Activated CD4-positive, alpha-beta memory T cell treated with anti-CD3 and anti-CD28 coated beads, Interleukin-2, amount 10 ng/mL, durations not matched to agents 7 days and 5 days (primary cell): ENCODE measurements around the gene LMAN1. TPM values are rescaled to one million over a fixed set of nuclear protein-coding genes. Genes with fewer than 3 reads are reported as not detected.

Source experiments
- CTCF ChIA-PET: fragments of 350-600 bp; sonication (Branson Sonifier 250); formaldehyde crosslinking; loops from one replicate; lab custom pipeline; 2021; ENCODE audit warnings: antibody characterized with exemption, inconsistent platforms; lab: Charles Lee
- POLR2A ChIA-PET: fragments of 350-600 bp; sonication (Branson Sonifier 250); formaldehyde crosslinking; loops from one replicate; lab custom pipeline; 2021; ENCODE audit warnings: antibody characterized with exemption; lab: Charles Lee
- DNase-seq: peaks from one replicate; pipeline ENCODE4 v3.0.0-alpha.2; 2020
- H3K27ac Mint-ChIP-seq: one replicate; pipeline ENCODE4 v1.8.0; 2021; ENCODE audit warnings: mild to moderate bottlenecking, mixed read lengths
- H3K27me3 Mint-ChIP-seq: one replicate; pipeline ENCODE4 v1.8.0; 2021; ENCODE audit warnings: mixed read lengths
- H3K36me3 Mint-ChIP-seq: one replicate; pipeline ENCODE4 v1.8.0; 2021; ENCODE audit warnings: low read depth, mixed read lengths
- H3K4me1 Mint-ChIP-seq: one replicate; pipeline ENCODE4 v1.8.0; 2021; ENCODE audit warnings: mixed read lengths
- H3K4me3 Mint-ChIP-seq: one replicate; pipeline ENCODE4 v1.8.0; 2021; ENCODE audit warnings: mild to moderate bottlenecking, mixed read lengths
- H3K9me3 Mint-ChIP-seq: one replicate; pipeline ENCODE4 v1.8.0; 2021; ENCODE audit warnings: mixed read lengths
- total RNA-seq, 2 experiments: library from RNA; stranded (reverse); gene quantifications; one replicate each; pipeline ENCODE4 v1.2.3, GENCODE V29; 2021

LMAN1 gene, protein sequence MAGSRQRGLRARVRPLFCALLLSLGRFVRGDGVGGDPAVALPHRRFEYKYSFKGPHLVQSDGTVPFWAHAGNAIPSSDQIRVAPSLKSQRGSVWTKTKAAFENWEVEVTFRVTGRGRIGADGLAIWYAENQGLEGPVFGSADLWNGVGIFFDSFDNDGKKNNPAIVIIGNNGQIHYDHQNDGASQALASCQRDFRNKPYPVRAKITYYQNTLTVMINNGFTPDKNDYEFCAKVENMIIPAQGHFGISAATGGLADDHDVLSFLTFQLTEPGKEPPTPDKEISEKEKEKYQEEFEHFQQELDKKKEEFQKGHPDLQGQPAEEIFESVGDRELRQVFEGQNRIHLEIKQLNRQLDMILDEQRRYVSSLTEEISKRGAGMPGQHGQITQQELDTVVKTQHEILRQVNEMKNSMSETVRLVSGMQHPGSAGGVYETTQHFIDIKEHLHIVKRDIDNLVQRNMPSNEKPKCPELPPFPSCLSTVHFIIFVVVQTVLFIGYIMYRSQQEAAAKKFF
- total RNA-seq: 100 to 1,000 TPM; 102 to 104 TPM

DNA sequence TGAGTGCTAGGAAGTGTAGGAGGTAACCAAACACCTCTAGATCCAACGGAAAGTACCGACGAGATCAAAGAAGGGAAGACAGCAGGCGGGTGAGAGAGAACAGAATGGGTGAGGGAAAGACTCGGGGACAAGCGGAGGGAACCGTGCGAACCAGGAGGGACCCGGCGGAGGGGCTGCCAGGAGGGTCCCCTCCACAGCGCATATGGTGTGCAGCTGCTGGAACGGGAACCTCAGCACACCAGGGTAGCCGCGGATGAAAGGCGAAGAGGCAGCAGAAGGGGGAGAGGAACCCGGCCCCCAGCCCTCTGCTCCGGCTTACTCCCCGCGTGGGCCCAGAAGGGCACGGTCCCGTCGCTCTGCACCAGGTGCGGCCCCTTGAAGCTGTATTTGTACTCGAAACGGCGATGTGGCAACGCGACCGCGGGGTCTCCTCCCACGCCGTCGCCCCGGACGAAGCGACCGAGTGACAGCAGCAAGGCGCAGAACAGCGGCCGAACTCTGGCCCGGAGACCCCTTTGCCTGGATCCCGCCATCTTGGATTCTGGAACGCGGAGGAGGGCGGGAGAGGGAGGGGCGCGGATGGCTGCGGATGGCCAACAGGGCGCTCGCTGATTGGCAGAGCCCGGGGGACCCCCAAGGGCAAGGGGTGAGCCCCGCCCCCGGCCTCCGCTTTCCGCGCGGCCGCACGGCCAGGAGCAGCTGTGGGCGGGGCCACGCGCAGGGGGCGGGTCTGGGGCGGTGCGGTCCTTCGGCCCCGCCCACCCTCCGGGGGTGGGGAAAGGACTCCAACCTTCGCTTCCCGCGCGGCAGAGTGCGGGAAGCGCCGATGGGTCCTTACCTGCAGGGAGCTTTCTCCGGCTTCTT lies at the start of gene LMAN1:
TSS of gene LMAN1 (minus strand) at position 554 of the 864 bp plus-strand sequence. CDS start at position 533, 21 bp downstream.
- Mint-ChIP-seq H3K27ac (peak within 1 kb of the TSS; percentile 91), H3K27me3 (no peaks in the 10 kb centered on the region), H3K4me1 (peaks cover 35% of the 10 kb centered on the region), H3K36me3 (peaks cover 23% of the 10 kb centered on the region), H3K9me3 (no peaks in the 10 kb centered on the region), H3K4me3 (peak within 1 kb of the TSS; percentile 93)
- ChIA-PET POLR2A (interaction anchor here (0.8 to 1.9 kb wide), 9 partner anchors 11 to 542 kb away, joined by 3 to 13 read pairs (median 3); no protein-coding TSS in a partner anchor), CTCF (interaction anchor here (1.2 to 3.5 kb wide), 2 partner anchors 44 to 51 kb away, joined by 4 to 10 read pairs; no protein-coding TSS in a partner anchor)
- DNase-seq: peak; percentile 94

DNA sequence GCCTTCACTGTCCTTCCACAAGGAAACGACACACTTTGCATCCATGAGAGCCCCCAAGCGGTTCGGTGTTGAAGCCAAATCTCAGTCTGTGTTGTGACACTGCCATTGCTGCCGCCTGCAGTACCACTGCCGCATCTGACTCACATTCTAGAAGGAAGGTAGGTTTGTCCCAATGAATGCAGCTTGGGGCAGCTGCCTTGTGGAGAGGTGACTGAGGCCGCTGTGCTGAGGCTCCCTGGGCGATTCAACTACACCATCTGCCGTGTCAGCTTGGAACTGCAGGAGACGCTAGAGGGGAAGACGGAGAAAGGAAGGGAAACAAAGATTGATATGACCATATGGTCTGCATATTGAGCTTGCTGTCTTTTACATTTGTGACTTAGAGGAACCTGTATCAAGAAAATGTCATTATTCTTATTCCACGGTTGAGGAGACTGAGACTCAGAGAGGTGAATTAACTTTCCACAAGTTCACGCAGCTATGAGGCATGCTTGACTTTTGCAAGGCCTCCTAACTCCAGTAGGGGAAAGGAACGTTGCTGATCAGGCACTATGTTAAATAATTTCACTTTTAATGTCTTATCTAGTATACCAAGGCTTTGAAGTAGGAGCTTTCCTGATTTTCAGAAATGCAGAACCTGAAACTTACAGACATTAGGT lies 43.5 kb upstream of the LMAN1 start:
- POLR2A ChIA-PET: interaction anchor here (0.7 to 2.3 kb wide), 7 partner anchors 16 to 95 kb away, joined by 3 to 7 read pairs (median 3); partner anchors contain the start of gene LMAN1
- peak; percentile 75 for DNase-seq
- Mint-ChIP-seq H3K4me3 (no peak overlapping the region), H3K9me3 (no peaks in the 10 kb centered on the region), H3K27me3 (peaks cover 5% of the 10 kb centered on the region), H3K27ac (no peak overlapping the region), H3K36me3 (no peaks in the 10 kb centered on the region), H3K4me1 (no peaks in the 10 kb centered on the region)
- CTCF ChIA-PET: interaction anchor here (0.7 to 4.3 kb wide), 34 partner anchors 9 to 622 kb away, joined by 3 to 127 read pairs (median 3); partner anchors contain the start of genes CCBE1, CPLX4 and LMAN1

DNA sequence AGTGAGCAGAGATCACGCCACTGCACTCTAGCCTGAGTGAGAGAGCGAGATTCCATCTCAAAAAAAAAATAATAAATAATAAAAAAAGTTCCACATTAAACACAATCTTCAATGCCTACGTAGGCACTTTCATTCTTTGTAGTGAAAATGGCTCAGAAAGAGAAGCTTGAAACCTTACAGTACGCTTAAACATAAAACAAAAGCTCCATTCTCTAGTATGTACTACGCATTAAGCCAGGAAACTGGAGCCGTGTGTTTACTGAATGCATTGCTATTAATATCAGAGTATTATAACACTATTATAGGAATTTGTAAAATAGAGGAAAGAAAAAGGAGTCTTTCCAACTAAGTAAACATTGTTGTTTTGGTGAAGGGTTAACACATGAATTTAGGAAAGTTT lies 41.3 kb upstream of the LMAN1 start:
- H3K4me3 Mint-ChIP-seq: no peak overlapping the region
- ChIA-PET POLR2A (no interaction called here), CTCF (interaction anchor here (4.1 to 4.3 kb wide), 2 partner anchors 92 to 151 kb away, joined by 58 to 127 read pairs; no protein-coding TSS in a partner anchor)
- peaks cover 8% of the 10 kb centered on the region for H3K4me1 Mint-ChIP-seq
- no peaks in the 10 kb centered on the region for H3K36me3 Mint-ChIP-seq
- no peaks in the 10 kb centered on the region for H3K9me3 Mint-ChIP-seq
- DNase-seq: no peak
- peaks cover 9% of the 10 kb centered on the region for H3K27me3 Mint-ChIP-seq
- H3K27ac Mint-ChIP-seq: no peak overlapping the region

DNA sequence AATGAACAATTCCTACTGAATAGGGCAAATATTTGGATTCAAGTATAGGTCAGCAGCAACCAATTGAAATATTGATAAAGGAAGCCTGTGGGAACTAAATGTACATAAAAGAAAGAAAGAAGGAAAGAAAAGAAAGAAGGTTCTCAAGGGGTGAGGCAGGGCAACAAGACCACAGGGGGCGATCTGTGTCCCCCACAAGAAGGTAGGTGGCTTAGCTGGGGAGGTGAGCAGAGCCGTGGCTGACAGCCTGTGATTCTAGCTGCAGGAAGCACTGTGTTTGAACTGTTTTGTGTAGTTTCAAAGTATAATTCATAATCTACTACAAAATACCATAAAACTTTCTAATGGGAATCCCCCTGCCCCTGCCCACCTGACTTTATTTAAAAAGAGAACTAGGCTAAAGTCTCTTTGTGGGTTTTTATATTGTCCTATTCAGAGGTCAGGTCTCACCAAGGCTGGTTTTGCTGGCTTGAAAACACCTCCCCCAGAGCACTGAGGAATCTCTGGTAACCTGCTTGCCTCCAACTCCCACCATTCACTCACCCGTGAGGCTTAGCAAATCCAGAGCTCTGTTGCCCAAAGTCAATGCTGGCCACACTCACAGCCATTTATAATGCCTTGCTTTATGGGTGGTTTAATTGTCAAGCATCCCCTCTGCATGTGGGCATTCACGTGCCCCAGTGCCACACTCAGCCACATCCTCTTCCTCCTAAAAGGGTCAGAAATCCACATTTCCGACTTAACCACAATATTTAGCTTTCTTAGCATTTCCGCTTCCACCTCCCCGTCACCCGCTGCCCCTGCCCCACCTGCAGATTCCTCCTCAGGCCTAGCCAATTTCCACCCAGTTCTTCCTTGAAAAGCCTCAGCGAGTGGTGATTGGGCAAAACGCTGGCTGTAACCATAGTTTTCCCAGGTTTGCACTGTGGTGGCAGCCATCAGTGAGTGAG lies 36.4 kb upstream of the LMAN1 start:
- Mint-ChIP-seq H3K27me3 (peaks cover 26% of the 10 kb centered on the region), H3K4me1 (peaks cover 11% of the 10 kb centered on the region), H3K36me3 (no peaks in the 10 kb centered on the region), H3K27ac (no peak overlapping the region), H3K4me3 (no peak overlapping the region), H3K9me3 (no peaks in the 10 kb centered on the region)
- ChIA-PET CTCF (interaction anchor here (0.9 to 1.4 kb wide), 2 partner anchors 87 to 146 kb away, joined by 3 to 4 read pairs; no protein-coding TSS in a partner anchor), POLR2A (no interaction called here)
- peak; percentile 18 for DNase-seq

DNA sequence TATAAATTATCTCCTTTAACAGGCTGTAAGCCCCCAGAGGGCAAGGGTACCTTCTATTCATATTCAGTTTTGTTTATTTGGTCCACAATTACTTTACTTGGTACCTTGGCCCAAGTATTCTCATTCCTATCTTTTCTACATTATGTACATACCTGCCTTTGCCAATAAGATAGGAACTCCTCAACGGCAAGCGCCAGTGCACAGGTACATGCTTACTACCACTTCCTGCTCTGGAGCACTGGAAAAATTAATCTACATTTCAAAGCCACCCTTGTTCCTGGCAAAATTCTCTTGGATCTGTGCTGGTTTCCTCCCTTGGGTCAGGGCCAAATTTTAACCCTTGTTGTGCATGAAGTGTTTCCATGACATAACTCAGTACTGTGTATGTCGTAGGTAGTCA lies 34.3 kb upstream of the LMAN1 start:
- no peak for DNase-seq
- ChIA-PET POLR2A (no interaction called here), CTCF (no interaction called here)
- Mint-ChIP-seq H3K4me3 (no peak overlapping the region), H3K4me1 (peaks cover 11% of the 10 kb centered on the region), H3K27me3 (peaks cover 33% of the 10 kb centered on the region), H3K9me3 (no peaks in the 10 kb centered on the region), H3K27ac (no peak overlapping the region), H3K36me3 (no peaks in the 10 kb centered on the region)

DNA sequence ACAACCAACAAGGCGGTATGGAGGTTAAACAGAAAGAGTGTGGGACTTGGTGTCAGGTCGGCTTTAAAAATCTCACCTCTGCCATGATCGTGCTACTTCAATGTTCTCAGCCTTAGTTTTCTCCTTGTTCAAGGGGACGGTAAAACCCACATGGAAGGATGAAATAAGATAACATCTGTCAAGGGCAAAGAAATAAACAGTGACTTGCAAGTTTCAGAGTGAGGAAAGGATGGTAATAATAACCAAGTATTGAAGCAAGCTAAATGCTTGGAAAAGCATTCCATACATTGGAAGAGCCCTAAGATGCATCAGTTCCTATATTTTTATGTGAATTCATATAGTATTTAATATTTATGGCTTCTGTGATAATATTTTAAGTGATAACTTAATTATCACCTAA lies 29.8 kb upstream of the LMAN1 start:
- no peak overlapping the region for H3K4me3 Mint-ChIP-seq
- no peak overlapping the region for H3K27ac Mint-ChIP-seq
- POLR2A ChIA-PET: no interaction called here
- H3K4me1 Mint-ChIP-seq: no peaks in the 10 kb centered on the region
- no peak for DNase-seq
- no peaks in the 10 kb centered on the region for H3K9me3 Mint-ChIP-seq
- no peaks in the 10 kb centered on the region for H3K36me3 Mint-ChIP-seq
- peaks cover 24% of the 10 kb centered on the region for H3K27me3 Mint-ChIP-seq
- CTCF ChIA-PET: no interaction called here

DNA sequence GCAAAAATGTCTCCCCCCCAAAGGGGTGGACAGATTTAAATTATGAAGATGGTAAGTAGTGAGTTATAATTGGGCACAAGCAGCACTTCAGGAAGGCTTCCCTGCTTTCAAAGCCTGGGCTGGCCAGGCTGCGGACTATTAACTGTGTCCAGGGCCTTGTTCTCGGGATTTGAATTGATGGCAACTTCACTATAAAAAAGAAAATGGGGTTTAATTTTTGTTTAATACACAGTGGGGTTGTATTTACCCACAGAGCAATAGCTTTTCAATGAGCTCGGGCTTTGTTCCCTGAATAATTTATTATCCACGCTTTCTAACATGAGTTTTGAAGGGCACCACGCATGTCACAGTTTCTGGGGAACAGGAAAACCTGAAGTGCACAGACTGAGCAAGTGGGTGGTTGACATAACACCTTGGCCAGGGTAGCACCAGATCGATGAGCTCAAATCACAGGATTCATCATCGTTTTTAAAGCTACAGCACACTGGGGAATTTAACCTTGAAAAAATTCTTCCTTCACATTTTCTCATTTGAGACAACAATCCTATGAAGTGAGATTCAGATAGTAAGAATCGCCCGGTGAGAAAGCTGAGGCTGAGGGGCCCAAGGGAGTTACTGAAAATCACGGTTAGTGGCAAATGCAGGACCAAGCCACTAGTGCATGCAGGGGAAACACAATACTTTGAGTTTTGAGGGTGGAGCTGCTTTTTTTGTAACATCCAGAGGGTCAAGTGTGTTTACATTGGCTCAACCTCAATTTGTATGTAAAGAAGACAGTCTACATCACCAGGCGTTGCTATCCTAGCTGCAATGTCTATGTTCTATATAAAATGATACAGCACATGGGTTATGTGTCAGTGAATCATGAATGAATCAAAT lies 28.9 kb upstream of the LMAN1 start:
- H3K9me3 Mint-ChIP-seq: no peaks in the 10 kb centered on the region
- no peak for DNase-seq
- H3K4me3 Mint-ChIP-seq: no peak overlapping the region
- no peak overlapping the region for H3K27ac Mint-ChIP-seq
- no peaks in the 10 kb centered on the region for H3K4me1 Mint-ChIP-seq
- no peaks in the 10 kb centered on the region for H3K36me3 Mint-ChIP-seq
- CTCF ChIA-PET: no interaction called here
- peaks cover 19% of the 10 kb centered on the region for H3K27me3 Mint-ChIP-seq
- POLR2A ChIA-PET: no interaction called here

DNA sequence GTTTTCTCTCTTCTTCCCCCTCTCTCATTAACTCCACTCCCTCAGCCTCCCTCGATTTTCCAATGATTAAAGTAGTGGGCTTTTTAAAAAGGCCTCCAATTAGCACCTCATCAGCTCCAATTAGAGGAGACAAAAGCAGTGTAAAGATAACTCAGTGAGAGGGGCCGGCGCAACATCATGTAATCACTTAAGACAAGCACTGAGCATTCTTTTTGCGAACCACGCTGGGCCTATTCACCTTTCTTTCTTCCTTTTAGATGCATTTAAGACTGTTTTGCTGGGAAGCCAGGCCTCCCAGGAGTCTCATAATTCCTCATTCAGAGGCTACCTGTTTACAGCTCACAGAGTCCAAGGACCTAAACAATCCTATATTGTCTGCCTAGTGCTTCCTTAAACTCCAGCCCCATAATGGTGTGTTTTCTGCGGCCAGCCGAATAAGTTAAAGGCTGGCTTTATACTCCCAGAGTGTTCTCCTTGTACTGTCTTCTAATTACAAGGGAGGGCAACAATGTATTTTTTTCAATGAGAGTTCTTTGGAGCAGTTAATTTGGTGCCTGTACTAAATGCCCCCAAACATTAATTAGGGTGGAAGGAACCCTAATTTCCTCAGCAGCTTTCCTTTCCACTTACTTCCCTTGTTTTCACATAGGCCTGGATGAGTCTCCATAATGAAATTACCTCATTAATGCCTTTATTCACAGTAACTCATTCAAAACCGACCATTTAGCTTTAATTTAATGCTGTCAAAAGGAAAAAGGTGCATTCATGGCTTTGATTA lies 28.0 kb upstream of the LMAN1 start:
- Mint-ChIP-seq H3K4me3 (no peak overlapping the region), H3K36me3 (no peaks in the 10 kb centered on the region), H3K27ac (no peak overlapping the region), H3K9me3 (no peaks in the 10 kb centered on the region), H3K27me3 (peaks cover 13% of the 10 kb centered on the region), H3K4me1 (no peaks in the 10 kb centered on the region)
- ChIA-PET POLR2A (no interaction called here), CTCF (interaction anchor here (1.2 kb wide), 1 partner anchor 16 kb away, joined by 3 read pairs; no protein-coding TSS in a partner anchor)
- no peak for DNase-seq

DNA sequence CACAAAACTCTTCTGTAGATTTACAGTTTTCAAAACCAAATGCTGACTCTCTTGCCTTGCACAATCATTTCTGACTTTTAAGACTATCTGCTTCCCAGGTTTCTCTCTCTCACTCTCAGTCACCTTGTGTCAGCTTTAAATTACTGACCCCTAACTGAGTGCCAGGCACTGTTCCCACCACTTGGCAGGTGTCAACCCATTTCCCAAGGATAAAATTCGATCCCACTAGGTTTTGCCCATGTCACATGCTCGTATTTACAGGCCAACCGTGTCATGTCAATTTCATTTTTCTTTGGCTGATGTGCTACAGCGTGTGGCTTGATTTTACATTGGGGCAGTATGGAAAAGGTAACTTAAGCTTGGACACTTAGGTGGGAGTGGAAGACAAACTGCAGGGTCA lies 26.1 kb upstream of the LMAN1 start:
- ChIA-PET CTCF (interaction anchor here (1.5 kb wide), 1 partner anchor 17 kb away, joined by 4 read pairs; no protein-coding TSS in a partner anchor), POLR2A (interaction anchor here (1.0 kb wide), 1 partner anchor 12 kb away, joined by 3 read pairs; no protein-coding TSS in a partner anchor)
- Mint-ChIP-seq H3K36me3 (no peaks in the 10 kb centered on the region), H3K27ac (no peak overlapping the region), H3K9me3 (no peaks in the 10 kb centered on the region), H3K27me3 (peaks cover 11% of the 10 kb centered on the region), H3K4me3 (no peak overlapping the region), H3K4me1 (no peaks in the 10 kb centered on the region)
- no peak for DNase-seq

DNA sequence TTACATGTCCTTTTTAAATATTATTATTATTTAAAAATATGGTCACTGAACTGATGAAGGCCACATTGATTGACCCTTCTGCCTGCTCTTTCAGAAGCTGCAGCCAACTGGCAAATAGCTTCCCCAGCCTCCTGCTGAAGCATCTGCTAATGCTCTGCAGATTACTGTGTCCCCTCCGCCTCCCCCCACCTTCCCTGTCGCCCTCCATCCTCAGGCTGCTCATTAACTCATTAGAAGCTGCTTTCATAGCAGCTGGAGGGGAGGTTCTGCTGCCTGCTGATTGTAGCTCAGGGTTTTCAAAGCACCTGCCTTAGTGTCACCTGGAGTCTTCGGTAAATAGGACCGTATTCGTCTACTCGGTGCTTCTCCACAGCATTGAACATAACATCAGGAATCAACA lies 24.8 kb upstream of the LMAN1 start:
- ChIA-PET POLR2A (interaction anchor here (0.6 to 1.0 kb wide), 2 partner anchors 11 to 48 kb away, joined by 3 read pairs; no protein-coding TSS in a partner anchor), CTCF (interaction anchor here (1.5 kb wide), 1 partner anchor 18 kb away, joined by 4 read pairs; no protein-coding TSS in a partner anchor)
- Mint-ChIP-seq H3K4me1 (no peaks in the 10 kb centered on the region), H3K36me3 (no peaks in the 10 kb centered on the region), H3K27ac (no peak overlapping the region), H3K9me3 (no peaks in the 10 kb centered on the region), H3K27me3 (peaks cover 18% of the 10 kb centered on the region), H3K4me3 (no peak overlapping the region)
- DNase-seq: no peak
